Thyroid gland (tissue), 4 donors: Measurements from ENCODE around the gene DIP2C. TPM values are rescaled to one million over a fixed set of nuclear protein-coding genes. Genes with fewer than 3 reads are reported as not detected.
"Not testable (repeated sequence)": the region's sequence is repeated elsewhere in the genome, so short reads cannot be mapped to it uniquely, and the experiment has no call there.

Experiments used
- DNase-seq, 2 donors: peaks; one replicate each; pipeline ENCODE4 v3.0.0-alpha.2; 2019
- H3K27ac ChIP-seq, 3 donors: fragments of 200-600 bp; sonication (generic); 1 replicate in 2 of 3; 2 replicates in 1 of 3; pipeline ENCODE4 v1.5.1; 2016 to 2019; ENCODE audit warnings: mild to moderate bottlenecking in 1 of 3, moderate library complexity in 1 of 3
- H3K27me3 ChIP-seq: fragments of 200-600 bp; sonication (generic); one replicate; pipeline ENCODE4 v1.5.1; 2019
- H3K36me3 ChIP-seq, 2 donors: fragments of 200-600 bp; sonication (generic); one replicate each; pipeline ENCODE4 v1.5.1; 2016 to 2019
- H3K4me1 ChIP-seq, 2 donors: fragments of 200-600 bp; sonication (generic); one replicate each; pipeline ENCODE4 v1.5.1; 2017 to 2019
- H3K4me3 ChIP-seq, 3 donors: fragments of 200-600 bp; sonication (generic); replicated peaks in 1 of 3; 1 replicate in 2 of 3; 2 replicates in 1 of 3; pipeline ENCODE4 v1.5.1; 2016; ENCODE audit warnings: mild to moderate bottlenecking in 1 of 3
- H3K9me3 ChIP-seq: fragments of 200-600 bp; sonication (generic); one replicate; pipeline ENCODE4 v1.5.1; 2017
- CTCF ChIP-seq, 6 experiments: fragments of 200-600 bp in 3 of 6; fragments of 450-650 bp in 3 of 6; sonication (generic) in 3 of 6; IDR thresholded peaks; one replicate each; pipeline ENCODE4 v1.5.1; 2016 to 2019; ENCODE audit warnings: antibody characterized with exemption in 6 of 6, mild to moderate bottlenecking in 2 of 6, inconsistent platforms in 1 of 6, moderate library complexity in 1 of 6
- POLR2A ChIP-seq, 2 donors: fragments of 450-650 bp; IDR thresholded peaks; one replicate each; pipeline ENCODE4 v1.6.1; 2017; ENCODE audit warnings: antibody characterized with exemption in 2 of 2, mild to moderate bottlenecking in 2 of 2, moderate library complexity in 1 of 2
- WGBS, 2 donors: methylation state at CpG; one replicate each; pipeline ENCODE4 v1.1.5; 2017; 5-methylcytosine and 5-hydroxymethylcytosine counted together
- intact Hi-C: fragments of 100-400 bp; cut with DNase I; formaldehyde crosslinking; loops from one replicate; pipeline ENCODE4 v1.15.1; 2023
- total RNA-seq, 4 donors: library from RNA; depleted of rRNA; stranded (reverse); fragments of >200 nt; gene quantifications; one replicate each; pipeline ENCODE4 v1.2.3, GENCODE V29; 2016

DIP2C gene
- total RNA-seq, 4 donors from 2014 or later, result 11.4 to 14.6 (median 12.3) TPM

- no peak overlapping the region for H3K4me3 ChIP-seq
- H3K4me1 ChIP-seq, result no peaks in the 10 kb centered on the region
- H3K27ac ChIP-seq, result no peak overlapping the region
- no peak for DNase-seq
- intact Hi-C loops, result no loop called here
- H3K27me3 ChIP-seq, result no peaks in the 10 kb centered on the region
- H3K36me3 ChIP-seq, result no peaks in the 10 kb centered on the region
- no peaks in the 10 kb centered on the region for H3K9me3 ChIP-seq
- WGBS, 2 donors, result 97 to 98% methylated on average over 7 of the region's 7 CpGs
- TF ChIP-seq CTCF (IDR thresholded peaks at IDR 0.05), result no peak
- TF ChIP-seq POLR2A (IDR thresholded peaks at IDR 0.05), result no peak
Observed at GRCh38 chr10:533611-534010, 155.9 kb downstream of the DIP2C start.

GRCh38 chr10:533186-533585 lies 156.3 kb downstream of the DIP2C start:
- H3K4me3 ChIP-seq, result no peak overlapping the region
- H3K9me3 ChIP-seq, result no peaks in the 10 kb centered on the region
- H3K27me3 ChIP-seq, result no peaks in the 10 kb centered on the region
- no peak for TF ChIP-seq POLR2A (IDR thresholded peaks at IDR 0.05)
- no peak for TF ChIP-seq CTCF (IDR thresholded peaks at IDR 0.05)
- no peaks in the 10 kb centered on the region for H3K36me3 ChIP-seq
- WGBS, 2 donors, result 80 to 84% methylated on average over 7 of the region's 7 CpGs
- no peak overlapping the region for H3K27ac ChIP-seq
- no peak for DNase-seq
- no peaks in the 10 kb centered on the region for H3K4me1 ChIP-seq
- intact Hi-C loops, result no loop called here

GRCh38 chr10:532331-532730 lies 157.1 kb downstream of the DIP2C start:
- intact Hi-C loops, H3K4me1 ChIP-seq, DNase-seq: not testable (repeated sequence)

GRCh38 chr10:531541-531940 lies 157.9 kb downstream of the DIP2C start:
- Histone ChIP-seq H3K9me3 (no peaks in the 10 kb centered on the region), H3K4me3 (no peak overlapping the region), H3K4me1 (no peaks in the 10 kb centered on the region), H3K27me3 (no peaks in the 10 kb centered on the region), H3K27ac (no peak overlapping the region), H3K36me3 (no peaks in the 10 kb centered on the region)
- TF ChIP-seq POLR2A (IDR thresholded peaks at IDR 0.05), result no peak
- TF ChIP-seq CTCF (IDR thresholded peaks at IDR 0.05), result no peak
- no peak for DNase-seq
- intact Hi-C loops, result no loop called here
- 98 to 100% methylated on average over 9 to 18 of the region's 18 CpGs for WGBS, 2 donors

More at GRCh38 chr10:532331-532730, 157.1 kb downstream of the DIP2C start:
- not testable (repeated sequence) for H3K27ac ChIP-seq, H3K9me3 ChIP-seq, H3K27me3 ChIP-seq, H3K36me3 ChIP-seq, H3K4me3 ChIP-seq
- 85 to 93% methylated on average over 2 of the region's 2 CpGs for WGBS, 2 donors

GRCh38 chr10:530717-531116 lies 158.8 kb downstream of the DIP2C start:
- H3K36me3 ChIP-seq, result no peaks in the 10 kb centered on the region
- no peaks in the 10 kb centered on the region for H3K9me3 ChIP-seq
- no peak overlapping the region for H3K27ac ChIP-seq
- no peaks in the 10 kb centered on the region for H3K4me1 ChIP-seq
- TF ChIP-seq POLR2A (IDR thresholded peaks at IDR 0.05), result no peak
- no peak for TF ChIP-seq CTCF (IDR thresholded peaks at IDR 0.05)
- 93 to 96% methylated on average over 16 of the region's 16 CpGs for WGBS, 2 donors
- H3K4me3 ChIP-seq, result no peak overlapping the region
- H3K27me3 ChIP-seq, result no peaks in the 10 kb centered on the region
- intact Hi-C loops, result no loop called here
- no peak for DNase-seq
